ENCODE data around the gene CH25H. TPM values are rescaled to one million over a fixed set of nuclear protein-coding genes. Genes with fewer than 3 reads are reported as not detected.
"Not testable (repeated sequence)": the region's sequence is repeated elsewhere in the genome, so short reads cannot be mapped to it uniquely, and the experiment has no call there.

Gene CH25H
- total RNA-seq, 1 donor from 2014 or later: not detected

- Histone ChIP-seq H4K20me1 (ENCODE audit: low read depth) (no peaks in the 10 kb centered on the region), H3K79me2 (ENCODE audit: low read depth) (no peaks in the 10 kb centered on the region), H3K36me3 (no peaks in the 10 kb centered on the region), H3K9ac (no peak overlapping the region), H3K27ac (no peak overlapping the region), H3F3A (ENCODE audit: low read depth) (no peaks in the 10 kb centered on the region), H3K4me1 (peaks cover under 1% of the 10 kb centered on the region), H2AFZ (replicated peaks) (no peak overlapping the region), H3K4me3 (no peak overlapping the region), H3K4me2 (no peak overlapping the region), H3K9me3 (ENCODE audit: low read depth) (no peaks in the 10 kb centered on the region), H3K27me3 (peaks cover 36% of the 10 kb centered on the region)
- H3K27me3 Mint-ChIP-seq (ENCODE audit: insufficient read depth, low read depth): peaks cover 12% of the 10 kb centered on the region
- H3K9me3 Mint-ChIP-seq: no peaks in the 10 kb centered on the region
- TF ChIP-seq, protein P1, sequence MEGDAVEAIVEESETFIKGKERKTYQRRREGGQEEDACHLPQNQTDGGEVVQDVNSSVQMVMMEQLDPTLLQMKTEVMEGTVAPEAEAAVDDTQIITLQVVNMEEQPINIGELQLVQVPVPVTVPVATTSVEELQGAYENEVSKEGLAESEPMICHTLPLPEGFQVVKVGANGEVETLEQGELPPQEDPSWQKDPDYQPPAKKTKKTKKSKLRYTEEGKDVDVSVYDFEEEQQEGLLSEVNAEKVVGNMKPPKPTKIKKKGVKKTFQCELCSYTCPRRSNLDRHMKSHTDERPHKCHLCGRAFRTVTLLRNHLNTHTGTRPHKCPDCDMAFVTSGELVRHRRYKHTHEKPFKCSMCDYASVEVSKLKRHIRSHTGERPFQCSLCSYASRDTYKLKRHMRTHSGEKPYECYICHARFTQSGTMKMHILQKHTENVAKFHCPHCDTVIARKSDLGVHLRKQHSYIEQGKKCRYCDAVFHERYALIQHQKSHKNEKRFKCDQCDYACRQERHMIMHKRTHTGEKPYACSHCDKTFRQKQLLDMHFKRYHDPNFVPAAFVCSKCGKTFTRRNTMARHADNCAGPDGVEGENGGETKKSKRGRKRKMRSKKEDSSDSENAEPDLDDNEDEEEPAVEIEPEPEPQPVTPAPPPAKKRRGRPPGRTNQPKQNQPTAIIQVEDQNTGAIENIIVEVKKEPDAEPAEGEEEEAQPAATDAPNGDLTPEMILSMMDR (IDR thresholded peaks at IDR 0.05): no peak
- TF ChIP-seq EZH2 (IDR thresholded peaks at IDR 0.05) (no peak), EZH2phosphoT487 (IDR thresholded peaks at IDR 0.05) (no peak)
- no peak for DNase-seq (ENCODE audit: low spot score)
- no peaks in the 10 kb centered on the region for H3K36me3 Mint-ChIP-seq
- no peak overlapping the region for H3K4me3 Mint-ChIP-seq
- H3K27ac Mint-ChIP-seq: no peak overlapping the region
- peaks cover 2% of the 10 kb centered on the region for H3K4me1 Mint-ChIP-seq
Observed at GRCh38 chr10:89201345-89202032, 5.6 kb downstream of the CH25H start.

GRCh38 chr10:89197473-89197872 is 9.6 kb downstream of the CH25H start:
- Mint-ChIP-seq H3K36me3 (no peaks in the 10 kb centered on the region), H3K27me3 (ENCODE audit: insufficient read depth, low read depth) (peaks cover 5% of the 10 kb centered on the region), H3K4me3 (no peak overlapping the region), H3K27ac (no peak overlapping the region), H3K4me1 (no peaks in the 10 kb centered on the region), H3K9me3 (no peaks in the 10 kb centered on the region)
- TF ChIP-seq EZH2phosphoT487 (IDR thresholded peaks at IDR 0.05) (no peak), EZH2 (IDR thresholded peaks at IDR 0.05) (no peak)
- TF ChIP-seq, protein P1 (IDR thresholded peaks at IDR 0.05): no peak
- Histone ChIP-seq H3K27me3 (no peaks in the 10 kb centered on the region), H3K9me3 (ENCODE audit: low read depth) (no peaks in the 10 kb centered on the region), H3K27ac (no peak overlapping the region), H3F3A (ENCODE audit: low read depth) (no peaks in the 10 kb centered on the region), H3K36me3 (no peaks in the 10 kb centered on the region), H3K9ac (no peak overlapping the region), H4K20me1 (ENCODE audit: low read depth) (no peaks in the 10 kb centered on the region), H2AFZ (replicated peaks) (no peak overlapping the region), H3K79me2 (ENCODE audit: low read depth) (no peaks in the 10 kb centered on the region), H3K4me3 (no peak overlapping the region), H3K4me2 (no peak overlapping the region), H3K4me1 (no peaks in the 10 kb centered on the region)
- DNase-seq (ENCODE audit: low spot score): no peak

GRCh38 chr10:89191301-89191700 is 15.8 kb downstream of the CH25H start:
- H3K79me2 ChIP-seq (ENCODE audit: low read depth); H3K27ac Mint-ChIP-seq; H3K4me3 ChIP-seq; H4K20me1 ChIP-seq (ENCODE audit: low read depth); DNase-seq (ENCODE audit: low spot score); H2AFZ ChIP-seq (replicated peaks); H3K27ac ChIP-seq; H3K36me3 ChIP-seq; H3K27me3 Mint-ChIP-seq (ENCODE audit: insufficient read depth, low read depth); H3F3A ChIP-seq (ENCODE audit: low read depth); H3K9me3 Mint-ChIP-seq; H3K27me3 ChIP-seq; H3K4me1 ChIP-seq; H3K4me1 Mint-ChIP-seq; H3K9me3 ChIP-seq (ENCODE audit: low read depth); H3K4me3 Mint-ChIP-seq; H3K9ac ChIP-seq; H3K4me2 ChIP-seq; H3K36me3 Mint-ChIP-seq: not testable (repeated sequence)

DNA sequence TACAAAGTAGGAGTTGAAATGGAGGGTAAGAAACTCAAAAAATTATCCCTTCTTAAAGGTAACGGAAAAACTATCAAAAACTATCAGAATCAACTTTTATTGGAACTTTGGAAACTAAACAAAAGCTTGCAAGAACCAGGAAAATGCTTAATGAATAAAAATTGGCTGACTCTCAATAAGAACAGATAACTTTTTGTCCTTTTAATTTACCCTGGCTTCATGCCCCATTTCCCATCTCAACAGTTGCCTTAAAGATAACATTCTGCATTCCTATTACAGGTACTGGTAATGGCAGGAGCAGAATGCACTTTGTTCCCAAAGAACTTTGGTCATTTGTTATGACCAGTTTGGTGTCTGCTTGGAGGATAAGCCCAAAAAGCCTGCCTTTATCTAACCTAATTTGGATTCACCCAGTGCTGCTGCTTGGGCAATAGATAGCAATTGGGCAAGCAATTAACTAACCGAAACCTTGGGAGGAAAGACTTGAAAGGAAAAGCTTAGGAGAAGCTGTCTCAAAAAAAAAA is 17.8 kb downstream of the CH25H start:
- no peaks in the 10 kb centered on the region for H3K36me3 Mint-ChIP-seq
- no peak for DNase-seq (ENCODE audit: low spot score)
- no peak overlapping the region for H3K27ac Mint-ChIP-seq
- no peak overlapping the region for H3K4me2 ChIP-seq
- no peaks in the 10 kb centered on the region for H3K27me3 Mint-ChIP-seq (ENCODE audit: insufficient read depth, low read depth)
- no peaks in the 10 kb centered on the region for H3K4me1 ChIP-seq
- H3F3A ChIP-seq (ENCODE audit: low read depth): no peaks in the 10 kb centered on the region
- no peaks in the 10 kb centered on the region for H3K4me1 Mint-ChIP-seq
- no peak overlapping the region for H2AFZ ChIP-seq (replicated peaks)
- no peak overlapping the region for H3K4me3 ChIP-seq
- TF ChIP-seq EZH2 (IDR thresholded peaks at IDR 0.05): no peak
- TF ChIP-seq, protein P1 (IDR thresholded peaks at IDR 0.05): no peak
- no peak for TF ChIP-seq EZH2phosphoT487 (IDR thresholded peaks at IDR 0.05)
- no peak overlapping the region for H3K4me3 Mint-ChIP-seq
- H3K9ac ChIP-seq: no peak overlapping the region
- no peaks in the 10 kb centered on the region for H3K27me3 ChIP-seq
- H3K9me3 ChIP-seq (ENCODE audit: low read depth): no peaks in the 10 kb centered on the region
- no peaks in the 10 kb centered on the region for H3K36me3 ChIP-seq
- no peak overlapping the region for H3K27ac ChIP-seq
- no peaks in the 10 kb centered on the region for H3K9me3 Mint-ChIP-seq
- H3K79me2 ChIP-seq (ENCODE audit: low read depth): no peaks in the 10 kb centered on the region
- H4K20me1 ChIP-seq (ENCODE audit: low read depth): no peaks in the 10 kb centered on the region

All from neural progenitor cell (in vitro differentiated cells).